ENCODE results near the gene LY6G6D. TPM values are rescaled to one million over a fixed set of nuclear protein-coding genes. Genes with fewer than 3 reads are reported as not detected.

Gene LY6G6D
- total RNA-seq, 4 donors from 2014 or later: not detected

DNA sequence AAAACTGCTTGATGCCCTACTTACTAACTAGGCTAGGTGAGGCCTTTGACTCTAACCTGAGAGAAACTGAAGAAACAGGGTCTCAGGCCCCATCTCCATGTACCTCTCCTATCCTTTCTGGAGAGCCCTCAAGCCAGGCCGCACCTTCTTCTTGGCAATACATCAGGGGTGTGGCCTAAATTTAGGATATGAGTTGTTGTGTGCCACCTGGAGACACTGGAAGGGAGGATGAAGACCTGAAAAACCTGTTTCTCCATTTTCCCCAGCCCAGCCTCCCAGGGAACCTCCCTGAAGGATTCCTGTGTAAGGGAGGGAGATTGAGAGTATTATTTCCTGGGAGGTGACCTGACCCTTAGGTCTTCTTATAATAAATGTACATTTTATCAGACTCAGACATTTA is 3.1 kb downstream of the LY6G6D start:
- TF ChIP-seq POLR2A (IDR thresholded peaks at IDR 0.05) (no peak), EP300 (IDR thresholded peaks at IDR 0.05) (no peak)
- TF ChIP-seq, protein P1, sequence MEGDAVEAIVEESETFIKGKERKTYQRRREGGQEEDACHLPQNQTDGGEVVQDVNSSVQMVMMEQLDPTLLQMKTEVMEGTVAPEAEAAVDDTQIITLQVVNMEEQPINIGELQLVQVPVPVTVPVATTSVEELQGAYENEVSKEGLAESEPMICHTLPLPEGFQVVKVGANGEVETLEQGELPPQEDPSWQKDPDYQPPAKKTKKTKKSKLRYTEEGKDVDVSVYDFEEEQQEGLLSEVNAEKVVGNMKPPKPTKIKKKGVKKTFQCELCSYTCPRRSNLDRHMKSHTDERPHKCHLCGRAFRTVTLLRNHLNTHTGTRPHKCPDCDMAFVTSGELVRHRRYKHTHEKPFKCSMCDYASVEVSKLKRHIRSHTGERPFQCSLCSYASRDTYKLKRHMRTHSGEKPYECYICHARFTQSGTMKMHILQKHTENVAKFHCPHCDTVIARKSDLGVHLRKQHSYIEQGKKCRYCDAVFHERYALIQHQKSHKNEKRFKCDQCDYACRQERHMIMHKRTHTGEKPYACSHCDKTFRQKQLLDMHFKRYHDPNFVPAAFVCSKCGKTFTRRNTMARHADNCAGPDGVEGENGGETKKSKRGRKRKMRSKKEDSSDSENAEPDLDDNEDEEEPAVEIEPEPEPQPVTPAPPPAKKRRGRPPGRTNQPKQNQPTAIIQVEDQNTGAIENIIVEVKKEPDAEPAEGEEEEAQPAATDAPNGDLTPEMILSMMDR (IDR thresholded peaks at IDR 0.05): no peak

DNA sequence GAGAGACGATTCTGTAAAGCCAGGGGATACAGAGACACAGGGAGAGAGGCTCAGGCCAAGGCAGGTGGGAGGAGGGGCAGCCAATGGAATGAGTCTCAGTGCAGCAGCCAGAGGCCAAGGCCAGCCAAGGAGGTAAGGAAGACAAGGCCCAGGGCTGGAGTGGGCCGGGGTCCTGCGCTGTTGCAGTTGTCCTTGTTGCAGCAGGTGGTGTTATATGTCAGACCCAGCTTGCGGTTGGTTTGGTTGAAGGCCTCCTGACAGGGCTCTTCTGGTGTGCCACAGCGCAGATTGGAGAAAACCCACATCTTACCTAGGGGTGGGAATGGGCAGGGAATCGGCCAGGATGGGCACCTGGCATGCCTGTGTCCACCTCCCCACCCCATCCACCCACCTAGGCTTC is 3.9 kb downstream of the LY6G6D start:
- Histone ChIP-seq H3K9me3 (no peaks in the 10 kb centered on the region), H3K36me3 (no peaks in the 10 kb centered on the region), H3K4me1 (peaks cover 0 to 2% (median 0%) of the 10 kb centered on the region in 4 donors), H3K4me3 (no peak overlapping the region), H3K27me3 (no peaks in the 10 kb centered on the region), H3K27ac (no peak overlapping the region)
- TF ChIP-seq POLR2A (IDR thresholded peaks at IDR 0.05) (no peak), EP300 (IDR thresholded peaks at IDR 0.05) (no peak)
- TF ChIP-seq, protein P1 (IDR thresholded peaks at IDR 0.05): no peak
- no peak for DNase-seq (ENCODE audit: low spot score in 2 of 2)
- WGBS, 2 donors: 86 to 92% methylated on average over 5 to 6 of the region's 6 CpGs

More for the DNA sequence above, 3.1 kb downstream of the LY6G6D start:
- WGBS, 2 donors: 70 to 71% methylated on average over 1 of the region's 1 CpG
- Histone ChIP-seq H3K27ac (no peak overlapping the region), H3K4me1 (peaks cover 0 to 7% (median 0%) of the 10 kb centered on the region in 4 donors), H3K27me3 (no peaks in the 10 kb centered on the region), H3K36me3 (no peaks in the 10 kb centered on the region), H3K9me3 (no peaks in the 10 kb centered on the region), H3K4me3 (no peak overlapping the region)
- no peak for DNase-seq (ENCODE audit: low spot score in 2 of 2)

DNA sequence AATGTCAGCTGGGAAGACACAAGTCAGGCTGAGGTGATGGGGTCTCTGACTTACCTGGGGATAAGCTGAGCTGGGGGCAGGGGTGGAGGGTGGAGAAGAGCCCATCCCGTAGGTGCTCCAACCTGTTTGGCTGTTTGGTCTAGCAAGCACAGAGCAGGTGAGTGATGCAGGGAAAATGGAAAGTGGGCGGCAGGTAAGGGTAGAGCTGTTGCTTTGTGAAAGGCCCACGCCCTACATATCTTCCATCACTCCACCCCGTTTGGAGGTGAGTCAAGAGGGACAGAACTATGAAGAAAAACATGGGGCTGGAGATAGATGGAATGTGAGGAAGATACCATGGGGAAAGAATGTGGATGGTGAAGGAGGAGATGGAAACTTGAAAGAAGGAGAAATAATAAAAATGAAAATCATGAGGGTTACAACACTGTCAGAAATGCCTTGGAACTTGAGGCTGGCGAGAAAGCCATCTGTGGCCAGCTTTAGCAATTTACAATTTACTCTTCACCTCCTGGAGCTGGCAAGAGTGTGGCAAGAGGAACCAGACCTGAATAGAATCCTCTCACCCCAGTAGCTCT is 5.1 kb downstream of the LY6G6D start:
- 83 to 86% methylated on average over 5 of the region's 5 CpGs for WGBS, 2 donors
- H3K9me3 ChIP-seq: no peaks in the 10 kb centered on the region

DNA sequence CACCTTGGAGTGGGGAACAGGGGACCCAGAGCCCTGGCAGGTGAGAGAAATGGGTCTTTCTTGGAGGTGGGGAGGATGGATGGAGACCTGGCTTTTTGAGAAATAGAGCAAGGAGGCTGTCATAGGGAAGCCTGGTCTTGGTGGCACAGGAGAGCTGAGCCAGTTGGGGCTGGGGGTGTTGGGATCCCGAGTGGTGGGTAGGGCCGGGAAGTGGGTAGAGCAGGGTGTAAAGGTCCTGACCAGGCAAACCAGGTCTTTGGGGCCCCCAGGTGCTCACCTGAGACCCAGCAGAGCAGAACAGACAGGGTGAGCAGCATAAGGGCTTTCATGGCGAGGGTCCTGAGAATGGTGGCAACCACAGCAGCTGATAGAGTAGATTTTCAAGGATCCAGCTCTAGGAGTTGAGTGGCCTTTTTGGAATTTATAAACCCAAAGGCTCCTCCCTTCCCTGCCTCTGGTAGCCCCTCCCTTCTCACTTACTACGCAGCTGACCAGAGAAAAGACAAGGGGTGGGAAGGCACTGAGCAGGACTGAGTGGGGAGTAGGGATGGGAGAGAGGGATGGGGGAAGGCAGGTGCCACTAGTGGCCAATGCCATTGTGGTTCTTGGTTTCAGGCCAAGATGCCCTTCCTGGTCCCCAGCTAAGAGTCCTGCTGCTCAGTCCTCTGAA is 6.3 kb downstream of the LY6G6D start, which contains the start of gene LY6G6C:
LY6G6C (minus strand) TSS at position 396 of the 670 bp plus-strand sequence; CDS start at position 329, 67 bp downstream.
- H3K4me3 ChIP-seq: no peak within 1 kb of the TSS
- H3K27ac ChIP-seq: no peak within 1 kb of the TSS
- 71 to 74% methylated on average over 4 of the region's 4 CpGs for WGBS, 2 donors
- H3K9me3 ChIP-seq: no peaks in the 10 kb centered on the region
- TF ChIP-seq EP300 (IDR thresholded peaks at IDR 0.05) (no peak), POLR2A (IDR thresholded peaks at IDR 0.05) (no peak)
- TF ChIP-seq, protein P1 (IDR thresholded peaks at IDR 0.05): no peak
- no peaks in the 10 kb centered on the region for H3K27me3 ChIP-seq
- peaks cover 0 to 15% (median 0%) of the 10 kb centered on the region in 3 donors for H3K36me3 ChIP-seq
- no peak for DNase-seq (ENCODE audit: low spot score in 2 of 2)
- peaks cover 0 to 3% (median 0%) of the 10 kb centered on the region in 4 donors for H3K4me1 ChIP-seq

More for the DNA sequence above, 5.1 kb downstream of the LY6G6D start:
- Histone ChIP-seq H3K4me3 (no peak overlapping the region), H3K36me3 (peaks cover 0 to 3% (median 0%) of the 10 kb centered on the region in 3 donors), H3K27ac (no peak overlapping the region), H3K27me3 (no peaks in the 10 kb centered on the region), H3K4me1 (no peaks in the 10 kb centered on the region)
- no peak for TF ChIP-seq POLR2A (IDR thresholded peaks at IDR 0.05)
- TF ChIP-seq EP300 (IDR thresholded peaks at IDR 0.05): no peak
- TF ChIP-seq, protein P1 (IDR thresholded peaks at IDR 0.05): no peak
- DNase-seq (ENCODE audit: low spot score in 2 of 2): no peak

DNA sequence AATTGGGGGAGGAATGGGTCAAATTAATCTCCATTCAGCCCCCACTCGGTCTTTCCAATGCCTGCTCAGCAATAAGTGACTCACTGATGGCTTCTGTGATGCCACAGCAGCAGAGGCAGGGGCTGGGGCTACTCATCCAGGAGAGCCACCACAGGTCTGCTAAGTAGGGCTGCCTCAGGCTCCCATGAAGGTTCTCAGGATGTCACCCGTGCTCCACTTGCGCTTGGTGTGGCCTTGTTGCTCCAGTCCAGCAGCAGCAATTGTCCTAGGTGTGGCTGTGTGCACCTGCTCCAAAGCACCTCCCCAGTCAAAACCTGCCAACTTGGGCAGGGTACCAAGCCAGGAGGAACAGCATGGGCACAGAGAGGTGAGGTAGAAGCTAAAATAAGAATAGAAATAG is 7.0 kb downstream of the LY6G6D start:
- H3K27ac ChIP-seq: no peak overlapping the region
- H3K27me3 ChIP-seq: no peaks in the 10 kb centered on the region
- H3K4me1 ChIP-seq: peaks cover 0 to 10% (median under 1%) of the 10 kb centered on the region in 4 donors
- H3K4me3 ChIP-seq: no peak overlapping the region
- DNase-seq (ENCODE audit: low spot score in 2 of 2): no peak
- 82 to 84% methylated on average over 3 of the region's 3 CpGs for WGBS, 2 donors
- H3K36me3 ChIP-seq: peaks cover 0 to 22% (median 0%) of the 10 kb centered on the region in 3 donors
- TF ChIP-seq EP300 (IDR thresholded peaks at IDR 0.05) (no peak), POLR2A (IDR thresholded peaks at IDR 0.05) (no peak)
- TF ChIP-seq, protein P1 (IDR thresholded peaks at IDR 0.05): no peak
- no peaks in the 10 kb centered on the region for H3K9me3 ChIP-seq

All from tibial nerve (tissue), 4 donors.